H9 (cell line): ENCODE measurements around the gene TET3. TPM values are rescaled to one million over a fixed set of nuclear protein-coding genes. Genes with fewer than 3 reads are reported as not detected.

ENCODE experiments used
- DNase-seq: peaks from one replicate; pipeline ENCODE4 v3.0.0-alpha.2; 2017
- H2AFZ ChIP-seq: one replicate; pipeline ENCODE4 v1.6.1; 2013; ENCODE audit warnings: mild to moderate bottlenecking, low read length, control low read depth, moderate library complexity
- H2AK5ac ChIP-seq: 2 replicates; pipeline ENCODE4 v1.6.1; 2013; ENCODE audit warnings: low read length, control low read depth, mixed read lengths; ENCODE audit not compliant: insufficient read length
- H2BK120ac ChIP-seq: one replicate; pipeline ENCODE4 v1.6.1; 2013; ENCODE audit warnings: low read depth, mild to moderate bottlenecking, low read length, control low read depth, inconsistent platforms; ENCODE audit not compliant: poor library complexity, severe bottlenecking
- H2BK12ac ChIP-seq: 2 replicates; pipeline ENCODE4 v1.6.1; 2013; ENCODE audit warnings: low read length, control low read depth, mixed read lengths, low read depth; ENCODE audit not compliant: insufficient read length
- H2BK15ac ChIP-seq: 2 replicates; pipeline ENCODE4 v1.6.1; 2013; ENCODE audit warnings: low read depth, low read length, control low read depth
- H2BK20ac ChIP-seq: one replicate; pipeline ENCODE4 v1.6.1; 2013; ENCODE audit warnings: low read depth, mild to moderate bottlenecking, low read length, control low read depth, inconsistent platforms; ENCODE audit not compliant: poor library complexity, severe bottlenecking
- H2BK5ac ChIP-seq: 2 replicates; pipeline ENCODE4 v1.6.1; 2013; ENCODE audit warnings: low read length, control low read depth, mixed read lengths; ENCODE audit not compliant: insufficient read length
- H3K14ac ChIP-seq: 2 replicates; pipeline ENCODE4 v1.6.1; 2013; ENCODE audit warnings: low read length, control low read depth; ENCODE audit not compliant: insufficient read depth
- H3K18ac ChIP-seq: 2 replicates; pipeline ENCODE4 v1.6.1; 2013; ENCODE audit warnings: low read depth, mild to moderate bottlenecking, mixed read lengths, low read length, control low read depth; ENCODE audit not compliant: insufficient read length
- H3K23ac ChIP-seq: 2 replicates; pipeline ENCODE4 v1.6.1; 2013; ENCODE audit warnings: low read length, control low read depth, mixed read lengths, low read depth; ENCODE audit not compliant: insufficient read length
- H3K23me2 ChIP-seq: 2 replicates; pipeline ENCODE4 v1.6.1; 2013; ENCODE audit warnings: low read depth, mild to moderate bottlenecking, mixed read lengths, low read length, control low read depth; ENCODE audit not compliant: insufficient read length, poor library complexity, severe bottlenecking
- H3K27ac ChIP-seq: 2 replicates; pipeline ENCODE4 v1.5.1; 2013; ENCODE audit warnings: low read length, control low read depth, mixed read lengths, low read depth; ENCODE audit not compliant: insufficient read length
- H3K27me3 ChIP-seq: 2 replicates; pipeline ENCODE4 v1.6.1; 2013; ENCODE audit warnings: low read length, control low read depth, inconsistent platforms; ENCODE audit not compliant: insufficient read depth
- H3K4ac ChIP-seq: 2 replicates; pipeline ENCODE4 v1.6.1; 2013; ENCODE audit warnings: low read depth, mild to moderate bottlenecking, control low read depth, inconsistent platforms, low read length, moderate library complexity
- H3K4me1 ChIP-seq: 2 replicates; pipeline ENCODE4 v1.6.1; 2013; ENCODE audit warnings: low read length, control low read depth, inconsistent platforms; ENCODE audit not compliant: insufficient read depth
- H3K4me2 ChIP-seq: 2 replicates; pipeline ENCODE4 v1.6.1; 2013; ENCODE audit warnings: low read length, control low read depth, mixed read lengths; ENCODE audit not compliant: insufficient read length, insufficient read depth
- H3K56ac ChIP-seq: 2 replicates; pipeline ENCODE4 v1.6.1; 2013; ENCODE audit warnings: low read depth, mild to moderate bottlenecking, mixed read lengths, low read length, control low read depth; ENCODE audit not compliant: insufficient read length
- H3K79me1 ChIP-seq: 2 replicates; pipeline ENCODE4 v1.6.1; 2013; ENCODE audit warnings: low read depth, mild to moderate bottlenecking, moderate library complexity, low read length, control low read depth, inconsistent platforms; ENCODE audit not compliant: insufficient read depth, poor library complexity, severe bottlenecking
- H3K79me2 ChIP-seq: 2 replicates; pipeline ENCODE4 v1.6.1; 2013; ENCODE audit warnings: low read length, control low read depth, inconsistent platforms; ENCODE audit not compliant: insufficient read depth
- H3K9ac ChIP-seq: 2 replicates; pipeline ENCODE4 v1.6.1; 2013; ENCODE audit warnings: low read length, control low read depth, mixed read lengths; ENCODE audit not compliant: insufficient read length; ENCODE audit errors: extremely low read depth
- H3K9me3 ChIP-seq: one replicate; pipeline ENCODE4 v1.6.1; 2013; ENCODE audit warnings: low read depth, low read length, inconsistent platforms; ENCODE audit not compliant: control insufficient read depth
- H3T11ph ChIP-seq: one replicate; pipeline ENCODE4 v1.6.1; 2013; ENCODE audit warnings: mild to moderate bottlenecking, low read length, control low read depth, inconsistent platforms
- H4K20me1 ChIP-seq: one replicate; pipeline ENCODE4 v1.6.1; 2013; ENCODE audit not compliant: control insufficient read depth, insufficient read length, insufficient read depth
- H4K5ac ChIP-seq: 2 replicates; pipeline ENCODE4 v1.6.1; 2013; ENCODE audit warnings: low read depth, mild to moderate bottlenecking, mixed read lengths, low read length, control low read depth; ENCODE audit not compliant: insufficient read length
- H4K8ac ChIP-seq: replicated peaks from 2 replicates; pipeline ENCODE4 v1.6.1; 2013; ENCODE audit warnings: low read length, control low read depth, mixed read lengths, low read depth; ENCODE audit not compliant: insufficient read length
- H4K91ac ChIP-seq: 2 replicates; pipeline ENCODE4 v1.6.1; 2013; ENCODE audit warnings: low read depth, mild to moderate bottlenecking, moderate library complexity, mixed read lengths, low read length, control low read depth; ENCODE audit not compliant: insufficient read length
- H3K27ac Mint-ChIP-seq, 3 experiments: 2 replicates in 2 of 3; 3 replicates in 1 of 3; pipeline ENCODE4 v1.8.0; 2020 to 2021; ENCODE audit warnings: mixed read lengths in 3 of 3, mild to moderate bottlenecking in 1 of 3, moderate library complexity in 1 of 3
- H3K27me3 Mint-ChIP-seq: 2 replicates; pipeline ENCODE4 v1.8.0; 2021; ENCODE audit warnings: low read depth, mild to moderate bottlenecking, moderate library complexity, mixed read lengths
- H3K36me3 Mint-ChIP-seq, 3 experiments: 2 replicates in 2 of 3; 3 replicates in 1 of 3; pipeline ENCODE4 v1.8.0; 2020 to 2021; ENCODE audit warnings: low read depth in 3 of 3, mixed read lengths in 3 of 3; ENCODE audit not compliant: insufficient read depth in 1 of 3
- H3K4me1 Mint-ChIP-seq, 2 experiments: 2 replicates each; pipeline ENCODE4 v1.8.0; 2020; ENCODE audit warnings: mixed read lengths in 2 of 2
- H3K4me3 Mint-ChIP-seq, 2 experiments: 2 replicates in 1 of 2; 3 replicates in 1 of 2; pipeline ENCODE4 v1.8.0; 2020 to 2021; ENCODE audit warnings: mild to moderate bottlenecking in 2 of 2, mixed read lengths in 2 of 2, moderate library complexity in 1 of 2
- H3K9me3 Mint-ChIP-seq, 2 experiments: 2 replicates in 1 of 2; 3 replicates in 1 of 2; pipeline ENCODE4 v1.8.0; 2020; ENCODE audit warnings: mild to moderate bottlenecking in 2 of 2, mixed read lengths in 2 of 2, moderate library complexity in 1 of 2
- CTCF ChIP-seq: fragments of 200-600 bp; sonication (generic); conservative IDR thresholded peaks from 3 replicates; pipeline ENCODE4 v1.8.0; 2021; ENCODE audit warnings: antibody characterized with exemption, mild to moderate bottlenecking
- WGBS: extraction: QIAGEN DNeasy Blood & Tissue Kit; methylation state at CpG from one replicate; pipeline ENCODE4 v1.1.7; 2013; ENCODE audit warnings: missing lambda C conversion rate, low lambda C conversion rate, mixed read lengths; ENCODE audit not compliant: insufficient read length; ENCODE audit errors: extremely low coverage; 5-methylcytosine and 5-hydroxymethylcytosine counted together
- total RNA-seq: library from RNA; stranded (reverse); gene quantifications from 2 replicates; pipeline ENCODE4 v1.2.1, GENCODE V29; 2021

Gene TET3
- total RNA-seq, 1 experiment from 2014 or later: 24.7 TPM

GRCh38 chr2:73976803-73977202 is 7.9 kb upstream of the TET3 start:
- DNase-seq: no peak
- Histone ChIP-seq H4K91ac (no peak overlapping the region), H3K9ac (no peak overlapping the region), H3K9me3 (no peaks in the 10 kb centered on the region), H2AK5ac (no peak overlapping the region), H4K20me1 (no peaks in the 10 kb centered on the region), H3K4me1 (0 out of 2 replicates have a peak, but pooled peaks cover under 1% of the 10 kb centered on the region), H3K27ac (no peak overlapping the region), H3K27me3 (peaks cover 6% of the 10 kb centered on the region; the same call in 1 of the 2 replicates), H3K4ac (no peak overlapping the region), H3K79me1 (no peaks in the 10 kb centered on the region), H3K23me2 (peaks cover 8% of the 10 kb centered on the region), H2BK20ac (no peak overlapping the region), H2AFZ (no peak overlapping the region), H4K8ac (no peak overlapping the region), H3K23ac (no peak overlapping the region), H2BK5ac (no peak overlapping the region), H3T11ph (no peak overlapping the region), H2BK12ac (no peak overlapping the region), H3K56ac (no peak overlapping the region), H3K79me2 (no peaks in the 10 kb centered on the region), H4K5ac (no peak overlapping the region), H2BK120ac (no peak overlapping the region), H2BK15ac (no peak overlapping the region), H3K4me2 (no peak overlapping the region), H3K18ac (no peak overlapping the region), H3K14ac (no peak overlapping the region)
- no peaks in the 10 kb centered on the region for H3K36me3 Mint-ChIP-seq
- H3K9me3 Mint-ChIP-seq: no peaks in the 10 kb centered on the region
- H3K27me3 Mint-ChIP-seq: peaks cover 58% of the 10 kb centered on the region
- no peak overlapping the region for H3K4me3 Mint-ChIP-seq
- TF ChIP-seq CTCF: no peak
- peaks cover 23 to 27% of the 10 kb centered on the region in 2 experiments for H3K4me1 Mint-ChIP-seq
- no peak overlapping the region for H3K27ac Mint-ChIP-seq
- no CpG with 5 or more reads among the region's 1 CpG for WGBS
